Measurements from ENCODE around the gene OR52J3.
"Not testable (repeated sequence)": the region's sequence is repeated elsewhere in the genome, so short reads cannot be mapped to it uniquely, and the experiment has no call there.

The OR52J3 gene

DNA sequence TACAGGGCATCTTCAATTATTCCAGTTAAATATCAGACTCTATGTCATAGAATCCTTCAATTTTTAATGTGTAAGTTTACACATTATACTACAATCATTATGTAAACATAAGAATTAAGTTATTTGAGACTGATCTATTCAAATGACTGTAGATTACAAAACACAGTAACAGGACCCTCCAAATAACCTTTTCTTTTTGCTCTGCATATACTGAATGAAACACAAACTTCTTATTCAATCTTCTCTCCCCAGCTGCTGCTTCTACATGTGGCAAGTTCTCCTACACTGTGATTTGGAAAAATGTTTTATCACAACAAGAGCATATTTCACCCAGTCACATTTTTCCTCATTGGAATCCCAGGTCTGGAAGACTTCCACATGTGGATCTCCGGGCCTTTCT, at the start of gene OR52J3:
Gene OR52J3, plus strand, starts transcription at position 301 of the 400 bp plus-strand sequence. Its CDS starts 0 bp downstream, at position 301.
- no peak for DNase-seq

DNA sequence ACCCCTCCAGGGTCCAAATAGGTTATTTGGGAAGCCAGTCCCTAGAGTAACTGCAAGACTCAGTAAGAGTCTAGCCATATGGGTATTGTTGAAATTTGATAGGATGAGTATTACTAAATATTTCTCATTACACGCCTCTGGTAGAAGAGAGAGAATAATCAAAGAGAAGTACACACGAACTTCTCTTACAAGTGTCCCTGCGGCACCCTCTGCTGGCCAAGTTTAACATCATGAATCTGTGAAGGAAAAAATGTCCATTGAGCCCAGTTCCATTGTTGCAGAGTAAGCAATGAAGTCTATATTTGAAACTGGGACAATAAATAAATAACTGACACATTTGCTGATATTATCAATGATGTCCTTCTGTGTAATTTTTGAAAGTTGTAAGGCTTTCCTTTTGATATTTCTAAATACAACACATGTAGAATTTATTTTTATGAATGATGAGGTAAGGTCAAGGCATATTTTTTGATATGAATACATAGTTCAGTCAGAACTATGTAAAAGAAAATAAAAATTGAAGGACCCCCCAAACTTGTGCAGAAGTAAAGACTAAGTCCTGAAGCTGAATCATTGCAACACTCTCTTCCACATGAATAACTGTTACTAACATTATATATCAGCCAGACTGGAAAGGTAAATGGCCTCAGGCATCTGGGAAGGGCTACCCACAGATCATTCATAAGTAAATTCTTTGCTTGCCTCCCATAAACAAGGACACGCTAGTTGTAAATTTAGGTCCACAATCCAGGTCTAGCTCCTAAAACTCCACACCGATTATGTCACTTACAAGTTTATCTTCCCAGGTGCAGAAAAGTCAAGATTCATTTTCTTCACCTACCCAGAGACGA, 41.7 kb upstream of the OR52J3 start:
- DNase-seq, result no peak

DNA sequence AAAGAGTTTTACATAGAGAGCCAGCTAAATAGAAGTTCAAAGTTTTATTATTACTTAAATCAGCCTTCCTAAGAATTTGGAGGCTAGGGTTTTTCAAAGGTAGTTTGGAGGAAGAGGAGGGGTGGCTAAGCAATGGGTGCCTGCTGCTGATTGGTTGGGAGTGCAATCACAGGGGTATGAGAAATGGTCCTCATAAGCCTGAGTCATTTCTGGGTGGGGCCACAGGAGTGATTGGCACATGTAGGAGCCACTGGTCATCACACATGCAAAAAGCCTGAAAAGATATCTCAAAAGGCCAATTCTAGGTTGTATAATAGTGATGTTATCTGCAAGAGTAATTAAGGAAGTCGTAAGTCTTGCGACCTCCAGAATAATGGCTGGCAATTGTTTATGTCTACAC, 38.8 kb upstream of the OR52J3 start:
- no peak for DNase-seq

DNA sequence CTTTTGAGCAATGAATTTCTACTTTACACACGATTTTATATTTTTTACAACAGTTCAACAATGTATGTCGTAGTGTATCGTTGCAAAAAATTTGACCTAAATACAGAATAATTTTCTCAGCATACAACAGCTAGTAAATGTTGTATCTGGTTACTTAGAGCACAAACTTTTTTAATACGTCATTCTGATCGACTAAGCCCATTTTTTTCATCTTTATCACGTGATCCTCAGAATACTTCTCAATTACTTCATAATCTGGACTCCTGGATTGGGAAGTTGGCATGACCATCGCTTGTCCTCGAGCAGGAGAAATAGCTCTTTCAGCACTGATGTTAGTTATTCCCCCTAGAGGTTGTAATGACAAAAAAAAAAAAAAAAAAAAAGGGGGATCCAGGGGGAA, 35.1 kb upstream of the OR52J3 start:
- no peak for DNase-seq

DNA sequence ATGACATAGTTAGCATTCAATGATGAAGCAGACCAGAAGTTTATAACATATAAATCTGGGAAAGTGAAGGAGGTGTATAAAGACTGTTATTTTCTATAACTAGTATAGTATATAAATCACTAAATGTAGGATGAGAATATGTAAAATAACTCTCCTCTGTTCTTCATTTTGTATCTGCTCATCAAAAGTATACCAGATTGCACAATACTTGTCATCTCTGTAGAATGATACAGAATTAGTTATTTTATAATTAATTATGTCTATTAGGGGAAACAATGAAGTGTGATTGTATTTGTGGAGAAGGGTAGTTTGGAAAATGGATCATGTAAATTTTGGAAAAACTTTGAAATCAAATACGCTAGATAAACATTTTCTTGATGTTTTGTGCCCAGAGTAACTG, 33.3 kb upstream of the OR52J3 start:
- DNase-seq, result no peak

DNA sequence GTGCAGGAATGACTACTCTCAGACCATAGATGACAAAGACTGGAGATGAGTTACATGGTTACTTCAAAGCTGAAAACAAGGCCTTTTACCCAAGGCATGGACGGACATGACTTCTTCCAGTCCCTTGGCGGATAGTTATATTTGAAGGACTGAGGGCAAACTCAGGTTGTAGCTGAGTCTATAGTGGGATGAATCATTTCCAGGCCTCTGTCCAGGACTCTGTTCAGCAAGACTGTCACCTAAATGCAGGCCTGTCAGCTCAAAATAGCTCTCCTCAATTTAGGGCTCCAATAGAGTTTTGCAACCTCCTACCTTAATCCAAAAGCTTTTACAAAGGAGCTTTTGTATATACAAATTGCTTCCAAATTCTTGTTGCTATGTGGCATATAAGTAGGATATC, 24.3 kb upstream of the OR52J3 start:
- no peak for DNase-seq

DNA sequence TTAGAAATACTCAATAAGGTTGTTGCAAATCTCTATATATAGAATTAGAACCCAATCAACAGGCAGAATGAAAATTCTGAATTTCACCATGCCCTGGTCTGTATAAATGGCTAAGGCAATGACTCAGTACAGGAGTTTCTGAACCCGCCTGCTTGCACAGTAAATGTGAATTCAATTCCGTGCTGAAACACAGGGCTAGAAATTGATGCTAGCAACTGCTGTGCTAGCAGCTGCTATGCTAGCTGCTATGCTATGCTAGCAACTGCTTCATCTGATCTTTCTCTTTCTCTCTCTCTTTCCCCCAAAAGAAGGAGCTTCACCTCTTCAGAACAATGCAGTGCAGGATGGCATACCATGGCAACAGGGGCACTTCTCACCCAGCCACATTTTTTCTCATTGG, 9.7 kb upstream of the OR52J3 start:
- no peak for DNase-seq

DNA sequence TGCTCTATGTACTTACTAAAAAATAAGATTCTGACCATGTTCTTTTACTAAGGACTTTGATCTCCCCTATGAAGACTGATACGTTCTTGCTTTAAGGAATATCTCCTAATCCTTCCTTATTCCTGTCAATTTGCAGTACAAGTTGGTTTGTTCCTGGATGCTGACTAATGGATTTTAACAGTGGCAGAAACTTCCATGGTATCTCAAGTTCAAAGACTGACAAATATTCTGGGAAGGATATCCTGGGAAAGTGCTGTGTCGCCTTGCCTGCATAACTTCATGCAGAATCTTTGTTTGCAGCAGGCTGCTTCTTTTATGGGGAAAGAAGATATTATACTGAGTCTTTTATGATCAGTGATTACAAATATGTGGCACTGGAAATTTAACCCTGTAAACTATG, 8.4 kb upstream of the OR52J3 start:
- DNase-seq, result no peak

DNA sequence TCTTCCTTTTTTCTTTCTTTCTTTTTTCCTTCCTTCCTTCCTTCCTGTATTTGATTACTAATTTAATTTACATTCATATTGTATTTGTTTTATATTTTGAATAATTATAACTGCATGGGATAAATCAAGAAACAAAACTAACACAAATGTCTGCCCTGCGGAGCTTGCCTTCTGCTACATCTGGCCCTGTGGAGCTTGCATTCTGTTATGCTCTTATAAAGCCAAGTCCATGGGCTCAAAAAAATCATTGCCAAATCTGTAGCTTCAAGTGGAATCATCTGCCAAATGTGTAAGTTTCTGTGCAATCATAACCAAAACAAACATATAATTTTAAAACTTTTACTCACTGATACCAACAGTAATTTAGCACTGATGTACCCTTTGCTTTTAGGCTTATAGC, 8.0 kb upstream of the OR52J3 start:
- DNase-seq, result no peak

DNA sequence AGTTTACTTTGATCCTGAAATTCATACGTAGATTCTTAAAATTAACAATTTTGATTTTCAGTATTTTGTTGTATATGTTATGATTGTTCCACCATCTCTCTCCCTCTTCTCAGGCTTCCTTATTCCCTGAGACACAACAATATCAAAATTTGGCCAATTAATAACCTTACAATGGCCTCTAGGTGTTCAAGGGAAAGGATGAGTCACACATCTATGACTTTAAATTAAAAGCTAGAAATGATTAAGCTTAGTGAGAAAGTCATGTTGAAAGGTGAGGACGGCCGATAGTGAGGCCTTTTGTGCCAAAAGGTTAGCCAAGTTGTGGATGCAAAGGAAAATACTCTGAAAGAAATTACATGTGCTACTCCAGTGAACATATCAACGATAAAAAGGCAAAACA, 5.5 kb upstream of the OR52J3 start:
- DNase-seq, result no peak

DNA sequence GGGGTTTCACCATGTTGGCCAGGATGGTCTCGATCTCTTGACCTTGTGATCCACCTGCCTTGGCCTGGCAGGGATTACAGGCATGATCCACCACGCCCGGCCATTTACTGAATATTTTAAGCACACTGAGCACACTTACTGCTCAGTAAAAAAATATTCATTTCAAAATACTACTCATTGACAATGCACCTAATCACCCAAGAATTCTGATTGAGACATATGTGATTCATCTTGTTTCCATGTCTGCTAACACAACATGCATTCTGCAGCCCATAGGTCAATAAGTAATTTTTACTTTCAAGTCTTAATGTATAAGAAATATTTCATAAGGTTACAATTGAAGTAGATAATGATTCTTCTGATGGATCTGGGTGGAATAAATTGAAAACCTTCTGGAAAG, 4.2 kb upstream of the OR52J3 start:
- DNase-seq, result no peak

DNA sequence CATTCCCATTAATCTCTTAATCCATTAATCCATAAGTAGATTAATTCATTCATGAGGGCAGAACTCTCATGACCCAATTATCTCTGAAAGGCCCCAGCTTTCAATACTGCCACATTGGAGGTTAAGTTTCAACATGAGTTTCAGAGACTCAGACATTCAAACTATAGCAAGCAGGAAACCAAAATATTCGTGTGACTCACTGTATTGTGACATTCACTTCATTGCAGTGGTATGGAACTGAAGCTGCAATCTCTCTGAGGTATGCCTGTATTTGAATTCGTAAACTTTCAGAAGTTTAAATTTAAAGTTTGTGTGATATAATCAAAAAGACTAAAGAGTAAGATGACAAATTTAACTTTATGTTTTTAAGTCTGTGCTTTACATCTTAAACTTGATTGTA, 2.9 kb upstream of the OR52J3 start:
- DNase-seq, result no peak

DNA sequence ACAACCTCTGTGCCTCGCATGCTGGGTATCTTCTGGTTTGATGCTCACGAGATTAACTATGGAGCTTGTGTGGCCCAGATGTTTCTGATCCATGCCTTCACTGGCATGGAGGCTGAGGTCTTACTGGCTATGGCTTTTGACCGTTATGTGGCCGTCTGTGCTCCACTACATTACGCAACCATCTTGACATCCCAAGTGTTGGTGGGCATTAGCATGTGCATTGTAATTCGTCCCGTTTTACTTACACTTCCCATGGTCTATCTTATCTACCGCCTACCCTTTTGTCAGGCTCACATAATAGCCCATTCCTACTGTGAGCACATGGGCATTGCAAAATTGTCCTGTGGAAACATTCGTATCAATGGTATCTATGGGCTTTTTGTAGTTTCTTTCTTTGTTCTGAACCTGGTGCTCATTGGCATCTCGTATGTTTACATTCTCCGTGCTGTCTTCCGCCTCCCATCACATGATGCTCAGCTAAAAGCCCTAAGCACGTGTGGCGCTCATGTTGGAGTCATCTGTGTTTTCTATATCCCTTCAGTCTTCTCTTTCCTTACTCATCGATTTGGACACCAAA, 516 bp downstream of the OR52J3 start:
- DNase-seq, result no peak

DNA sequence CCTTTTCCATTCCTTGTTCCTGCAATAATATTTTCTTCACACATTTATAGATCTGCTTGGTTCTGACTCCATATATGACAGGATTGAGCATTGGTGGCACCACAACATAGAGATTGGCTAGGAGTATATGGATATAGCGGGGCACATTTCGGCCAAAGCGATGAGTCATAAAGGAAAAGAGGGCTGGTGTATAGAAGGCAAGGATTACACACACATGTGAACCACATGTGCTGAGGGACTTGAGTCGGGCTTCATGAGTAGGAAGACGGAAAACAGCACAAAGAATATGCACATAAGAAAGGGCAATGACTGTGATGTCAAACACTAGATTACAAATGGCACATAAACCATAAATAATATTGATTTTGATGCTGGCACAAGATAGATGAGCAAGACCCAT, 12.4 kb downstream of the OR52J3 start:
- not testable (repeated sequence) for DNase-seq

DNA sequence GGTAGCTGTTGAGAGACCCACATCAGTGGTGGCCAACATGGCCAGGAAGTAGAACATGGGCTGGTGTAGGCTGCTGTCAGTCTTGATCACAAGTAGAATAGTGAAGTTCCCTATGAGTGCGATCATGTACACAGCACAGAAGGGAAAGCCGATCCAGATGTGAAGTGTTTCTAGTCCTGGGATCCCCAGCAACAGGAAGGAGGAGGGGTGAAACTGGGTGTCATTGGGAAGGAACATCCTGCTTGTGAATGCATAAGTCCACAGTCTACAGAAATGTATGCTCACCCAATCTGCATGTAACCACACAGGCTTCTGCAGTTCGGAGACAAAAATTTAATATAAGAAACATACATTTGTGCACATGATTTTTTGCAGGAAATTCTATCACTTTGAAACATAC, 13.1 kb downstream of the OR52J3 start, which contains the start of gene OR52E2:
Gene OR52E2, minus strand, starts transcription at position 237 of the 400 bp plus-strand sequence. Its CDS starts 0 bp downstream, at position 237.
- DNase-seq, result no peak

DNA sequence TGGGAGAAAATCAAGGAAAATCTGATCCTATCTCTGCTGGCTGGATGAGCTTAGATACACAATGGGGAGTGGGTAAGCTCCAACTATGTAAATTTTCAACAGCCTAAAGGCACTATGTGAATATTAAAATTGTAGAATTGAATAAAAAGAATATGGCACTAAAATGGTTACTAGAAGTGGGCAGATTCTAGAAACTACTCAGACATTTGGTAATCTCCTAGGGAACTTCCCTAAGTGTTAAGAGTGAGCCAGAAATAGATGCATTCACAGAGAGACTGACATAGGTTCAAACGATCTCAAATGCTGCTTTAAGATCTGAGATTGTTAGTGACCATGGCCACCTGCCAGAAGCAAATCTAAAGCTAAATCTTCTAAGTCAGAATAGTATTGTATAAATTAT, 18.7 kb downstream of the OR52J3 start:
- DNase-seq, result no peak

DNA sequence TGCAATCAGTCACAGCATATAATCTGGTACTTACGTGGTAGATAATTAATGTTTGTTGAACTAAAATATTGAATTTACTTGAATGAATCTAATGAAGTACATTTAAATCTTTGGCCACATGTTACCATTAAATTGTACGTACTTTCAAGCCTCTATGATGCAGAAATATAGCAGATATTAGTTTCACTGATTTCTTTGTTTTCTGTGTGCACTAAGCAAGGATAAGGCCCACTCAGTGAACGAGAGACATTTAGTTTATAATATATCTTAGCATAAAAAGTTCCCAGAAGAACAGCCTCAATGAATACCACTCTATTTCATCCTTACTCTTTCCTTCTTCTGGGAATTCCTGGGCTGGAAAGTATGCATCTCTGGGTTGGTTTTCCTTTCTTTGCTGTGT, 22.9 kb downstream of the OR52J3 start, which contains the start of gene OR52E1:
Gene OR52E1, plus strand, starts transcription at position 301 of the 400 bp plus-strand sequence.
- DNase-seq, result no peak

DNA sequence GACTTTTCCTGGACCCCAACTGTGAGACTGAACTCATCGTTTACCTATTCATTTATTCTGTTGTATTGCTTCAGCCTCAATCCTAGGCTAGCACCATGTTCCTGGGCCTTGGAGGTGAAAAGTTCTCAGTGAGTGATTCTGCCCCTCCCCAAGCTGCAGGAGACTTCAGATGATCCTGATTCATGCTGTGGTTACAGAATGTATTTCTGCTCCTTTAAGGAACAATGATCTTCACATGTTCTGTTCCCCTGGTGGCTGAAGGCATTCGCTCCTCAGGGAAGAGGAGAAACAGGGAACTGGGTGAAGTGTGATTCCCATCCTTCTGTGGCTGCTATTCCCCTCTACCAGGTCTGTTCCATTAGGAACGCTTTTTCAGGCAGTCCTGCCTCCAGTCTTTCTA, 25.5 kb downstream of the OR52J3 start:
- DNase-seq, result no peak

DNA sequence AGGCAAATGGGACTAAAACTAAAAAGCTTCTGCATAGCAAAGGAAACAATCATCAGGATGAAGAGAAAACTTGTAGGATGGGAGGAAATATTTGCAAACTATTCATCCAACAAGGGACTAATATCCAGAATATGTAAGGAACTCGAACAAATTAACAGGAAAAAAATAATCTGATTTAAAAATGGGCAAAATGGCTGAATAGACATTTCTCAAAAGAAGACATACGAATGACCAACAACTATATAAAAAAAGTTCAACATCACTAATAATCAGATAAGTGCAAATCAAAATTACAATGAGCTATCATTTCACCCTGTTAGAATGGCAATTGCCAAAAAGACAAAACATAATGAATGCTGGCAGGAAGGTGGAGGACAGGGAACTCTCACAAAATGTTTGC, 35.1 kb downstream of the OR52J3 start:
- DNase-seq, result no peak

DNA sequence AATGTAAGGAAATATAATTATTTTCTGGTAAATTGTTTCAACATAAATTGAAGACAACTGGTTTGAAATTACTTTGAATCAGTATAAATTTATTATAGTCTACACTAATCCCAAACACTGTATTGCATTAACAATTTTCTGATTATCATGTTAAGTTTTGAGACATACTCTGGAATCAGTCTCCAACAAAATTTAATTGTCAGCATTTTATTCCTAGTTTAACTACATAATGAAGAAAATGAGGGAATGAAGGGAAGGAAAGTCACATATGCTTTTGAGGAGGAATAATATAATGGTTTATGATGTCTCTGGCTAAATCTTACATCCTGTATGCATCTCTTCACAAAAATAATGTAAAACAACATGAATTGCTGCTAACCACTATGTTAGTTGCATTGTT, 37.3 kb downstream of the OR52J3 start:
- DNase-seq, result no peak

DNA sequence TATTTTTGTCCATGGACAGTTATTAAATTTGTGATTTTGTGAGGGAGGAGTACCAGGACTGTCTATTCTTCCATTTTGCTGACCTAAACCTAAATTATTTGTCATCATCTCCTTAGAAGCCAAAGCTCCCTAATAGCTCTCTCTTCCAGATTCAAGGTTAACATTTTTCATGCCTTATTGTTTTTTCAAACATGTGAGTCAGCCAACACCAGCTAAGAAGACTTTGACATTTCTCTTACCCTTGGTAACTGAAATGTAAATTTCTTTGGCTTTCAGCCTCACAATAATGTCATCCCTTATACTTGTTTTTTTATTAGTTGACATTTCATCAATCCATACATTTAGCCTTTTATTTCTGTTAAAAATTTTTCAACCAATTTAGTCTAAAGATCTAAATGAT, 42.2 kb downstream of the OR52J3 start:
- no peak for DNase-seq

DNA sequence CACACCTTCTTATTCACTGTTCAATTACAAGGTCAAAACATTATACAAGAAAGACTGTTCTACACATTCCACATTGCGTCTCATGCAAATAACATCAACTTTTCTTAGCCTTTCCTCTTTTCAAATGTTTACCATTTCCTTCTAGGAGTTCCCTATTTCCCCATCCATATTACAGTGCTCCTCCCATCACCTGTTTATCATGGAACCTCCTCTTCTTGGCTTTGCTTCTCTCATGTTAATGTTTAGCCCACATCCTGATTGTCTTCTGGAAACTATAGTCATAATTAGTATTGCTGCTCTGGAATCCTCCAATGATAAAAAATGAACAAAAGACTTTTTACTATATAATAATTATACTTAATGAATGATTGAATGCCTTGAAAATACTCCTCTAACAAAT, 44.3 kb downstream of the OR52J3 start:
- DNase-seq, result no peak

DNA sequence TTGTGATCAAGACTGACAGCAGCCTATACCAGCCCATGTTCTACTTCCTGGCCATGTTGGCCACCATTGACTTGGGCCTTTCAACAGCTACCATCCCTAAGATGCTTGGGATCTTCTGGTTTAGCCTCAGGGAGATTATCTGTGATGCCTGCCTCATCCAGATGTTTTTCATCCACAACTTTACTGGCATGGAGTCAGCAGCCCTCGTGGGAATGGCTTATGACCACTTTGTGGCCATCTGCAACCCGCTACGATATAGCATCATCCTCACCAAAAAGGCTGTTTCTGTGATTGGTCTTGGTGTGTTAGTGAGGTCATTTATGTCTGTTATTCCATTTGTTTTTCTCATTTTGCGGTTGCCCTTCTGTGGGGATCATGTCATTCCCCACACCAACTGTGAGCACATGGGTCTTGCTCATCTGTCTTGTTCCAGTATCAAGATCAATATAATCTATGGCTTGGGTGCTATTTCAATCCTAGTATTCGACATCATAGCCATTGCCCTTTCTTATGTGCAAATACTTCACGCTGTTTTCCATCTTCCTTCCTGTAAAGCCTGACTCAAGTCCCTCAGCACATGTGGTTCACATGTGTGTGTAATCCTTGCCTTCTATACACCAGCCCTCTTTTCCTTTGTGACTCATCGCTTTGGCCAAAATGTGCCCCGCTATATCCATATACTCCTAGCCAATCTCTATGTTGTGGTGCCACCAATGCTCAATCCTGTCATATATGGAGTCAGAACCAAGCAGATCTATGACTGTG, 46.7 kb downstream of the OR52J3 start:
- no peak for DNase-seq

DNA sequence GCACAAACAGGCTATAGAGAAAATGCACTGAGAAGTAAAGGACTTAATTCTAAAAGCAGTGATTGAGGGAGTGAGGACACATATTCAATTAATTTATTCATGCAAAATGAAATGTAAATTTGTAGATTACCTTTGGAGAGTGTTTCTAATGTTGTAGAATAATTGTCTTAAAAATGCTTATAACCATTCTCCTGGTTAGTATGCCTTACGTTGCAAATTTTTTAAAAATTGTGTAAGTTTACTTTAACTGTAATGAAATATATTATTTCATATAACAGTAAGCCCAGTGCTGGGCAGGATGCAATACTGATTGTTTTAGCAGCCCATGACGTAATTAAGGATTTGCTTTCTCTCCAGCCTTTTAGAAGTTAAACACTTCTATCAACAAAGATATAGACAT, 49.7 kb downstream of the OR52J3 start:
- no peak for DNase-seq
